MCF 10A (cell line): ENCODE data around the gene HPS1. TPM values are rescaled to one million over a fixed set of nuclear protein-coding genes. Genes with fewer than 3 reads are reported as not detected.

ENCODE experiments used
- BruUV-seq: library from RNA; stranded (reverse); fragments of 400-500 nt; replicated peaks from 2 replicates; lab custom pipeline; 2021; lab: Mats Ljungman, UMichigan
- CTCF ChIA-PET: fragments of 300-600 bp; sonication (Branson Sonifier 250); formaldehyde crosslinking; extraction: SDS; loops from one replicate; lab custom pipeline; 2021; ENCODE audit warnings: antibody characterized with exemption, inconsistent platforms; lab: Yijun Ruan, JAX
- POLR2A ChIA-PET: fragments of 300-600, 350-650 bp; sonication (Branson Sonifier 250); formaldehyde crosslinking; extraction: SDS; loops from one replicate; lab custom pipeline; 2020; ENCODE audit warnings: antibody characterized with exemption, inconsistent platforms; lab: Yijun Ruan, JAX
- DNase-seq: peaks from one replicate; pipeline ENCODE4 v3.0.0-alpha.2; 2018; ENCODE audit not compliant: unreplicated experiment
- H3K27ac Mint-ChIP-seq: one replicate; pipeline ENCODE4 v1.8.0; 2022; ENCODE audit warnings: mild to moderate bottlenecking, low read depth, mixed read lengths; ENCODE audit not compliant: unreplicated experiment
- H3K27me3 Mint-ChIP-seq: one replicate; pipeline ENCODE4 v1.8.0; 2022; ENCODE audit warnings: mixed read lengths; ENCODE audit not compliant: insufficient read depth, unreplicated experiment
- H3K36me3 Mint-ChIP-seq: one replicate; pipeline ENCODE4 v1.8.0; 2022; ENCODE audit warnings: mild to moderate bottlenecking, moderate library complexity, mixed read lengths; ENCODE audit not compliant: insufficient read depth, unreplicated experiment
- H3K4me1 Mint-ChIP-seq: one replicate; pipeline ENCODE4 v1.8.0; 2022; ENCODE audit warnings: mixed read lengths; ENCODE audit not compliant: insufficient read depth, unreplicated experiment
- H3K4me3 Mint-ChIP-seq: one replicate; pipeline ENCODE4 v1.8.0; 2022; ENCODE audit warnings: mild to moderate bottlenecking, moderate library complexity, mixed read lengths; ENCODE audit not compliant: unreplicated experiment
- H3K9me3 Mint-ChIP-seq: one replicate; pipeline ENCODE4 v1.8.0; 2022; ENCODE audit warnings: mixed read lengths; ENCODE audit not compliant: unreplicated experiment
- intact Hi-C: fragments of 100-400 bp; cut with micrococcal nuclease; formaldehyde crosslinking; loops from 2 replicates; pipeline ENCODE4 v1.14.1; 2022
- total RNA-seq: library from RNA; stranded (reverse); gene quantifications from 2 replicates; pipeline ENCODE4 v1.2.3, GENCODE V29; 2022
- TF ChIP-seq, protein P1 (sequence below): fragments of 200-600 bp; IDR thresholded peaks from one replicate; pipeline ENCODE4 v1.8.0; 2022; ENCODE audit warnings: antibody characterized with exemption, mild to moderate bottlenecking; ENCODE audit not compliant: unreplicated experiment

Gene HPS1
- total RNA-seq, 1 experiment from 2014 or later: 41.8 TPM

DNA sequence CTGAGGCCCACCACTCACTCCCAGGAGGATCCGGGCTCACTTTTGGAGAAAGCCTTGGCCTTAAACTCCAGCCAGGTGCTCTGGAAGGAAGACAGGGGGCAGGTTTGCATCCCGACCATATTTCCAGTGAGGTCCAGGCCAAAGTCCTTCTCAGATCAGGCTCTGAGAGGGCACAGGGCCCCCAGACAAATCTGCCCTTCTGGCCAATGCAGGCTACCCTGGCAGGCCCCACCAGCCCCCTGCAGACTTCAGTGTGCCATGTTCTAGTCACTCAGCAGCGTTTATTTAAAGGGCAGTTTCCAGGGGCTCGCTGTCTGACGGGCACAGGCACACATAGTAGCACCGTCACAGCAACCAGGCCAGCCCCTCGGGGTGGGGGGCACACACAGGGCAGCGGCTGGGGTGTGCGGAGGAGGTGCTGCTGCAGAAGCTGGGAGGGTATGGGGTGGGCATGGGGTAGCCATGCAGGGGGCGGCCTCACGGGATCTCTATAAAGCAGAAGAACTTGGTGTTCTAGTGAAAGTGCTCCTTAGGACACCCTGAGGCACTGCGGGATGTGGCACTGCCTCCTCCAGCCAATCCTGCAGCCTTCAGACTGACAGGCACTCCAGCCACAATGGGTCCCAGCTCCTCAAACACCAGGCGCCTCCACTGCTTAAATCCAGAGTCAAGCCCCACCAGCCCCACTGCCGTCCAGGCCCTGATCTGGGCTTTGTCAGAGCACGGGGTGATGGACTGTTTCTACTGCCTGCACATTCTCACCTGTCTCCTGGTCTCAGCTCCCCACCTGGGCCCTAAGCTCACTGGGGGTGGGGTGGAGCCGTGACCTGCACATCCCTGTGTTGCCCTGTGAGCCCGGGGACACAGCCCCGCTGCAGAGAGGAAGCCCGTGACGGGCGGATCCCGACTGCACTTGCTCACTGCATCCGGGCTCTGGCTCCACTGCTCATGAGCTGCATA lies 22.2 kb downstream of the HPS1 start:
- Mint-ChIP-seq H3K4me3 (no peak overlapping the region), H3K36me3 (peaks cover 6% of the 10 kb centered on the region), H3K4me1 (no peaks in the 10 kb centered on the region), H3K27me3 (no peaks in the 10 kb centered on the region), H3K27ac (no peak overlapping the region), H3K9me3 (no peaks in the 10 kb centered on the region)
- no TSS peak for BruUV-seq
- POLR2A ChIA-PET: no interaction called here
- TF ChIP-seq, protein P1, sequence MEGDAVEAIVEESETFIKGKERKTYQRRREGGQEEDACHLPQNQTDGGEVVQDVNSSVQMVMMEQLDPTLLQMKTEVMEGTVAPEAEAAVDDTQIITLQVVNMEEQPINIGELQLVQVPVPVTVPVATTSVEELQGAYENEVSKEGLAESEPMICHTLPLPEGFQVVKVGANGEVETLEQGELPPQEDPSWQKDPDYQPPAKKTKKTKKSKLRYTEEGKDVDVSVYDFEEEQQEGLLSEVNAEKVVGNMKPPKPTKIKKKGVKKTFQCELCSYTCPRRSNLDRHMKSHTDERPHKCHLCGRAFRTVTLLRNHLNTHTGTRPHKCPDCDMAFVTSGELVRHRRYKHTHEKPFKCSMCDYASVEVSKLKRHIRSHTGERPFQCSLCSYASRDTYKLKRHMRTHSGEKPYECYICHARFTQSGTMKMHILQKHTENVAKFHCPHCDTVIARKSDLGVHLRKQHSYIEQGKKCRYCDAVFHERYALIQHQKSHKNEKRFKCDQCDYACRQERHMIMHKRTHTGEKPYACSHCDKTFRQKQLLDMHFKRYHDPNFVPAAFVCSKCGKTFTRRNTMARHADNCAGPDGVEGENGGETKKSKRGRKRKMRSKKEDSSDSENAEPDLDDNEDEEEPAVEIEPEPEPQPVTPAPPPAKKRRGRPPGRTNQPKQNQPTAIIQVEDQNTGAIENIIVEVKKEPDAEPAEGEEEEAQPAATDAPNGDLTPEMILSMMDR: no peak
- no peak for DNase-seq
- CTCF ChIA-PET: interaction anchor here (0.6 to 2.6 kb wide), 12 partner anchors 11 to 1198 kb away, joined by 3 to 29 read pairs (median 3); no protein-coding TSS in a partner anchor
- intact Hi-C loops: no loop called here

DNA sequence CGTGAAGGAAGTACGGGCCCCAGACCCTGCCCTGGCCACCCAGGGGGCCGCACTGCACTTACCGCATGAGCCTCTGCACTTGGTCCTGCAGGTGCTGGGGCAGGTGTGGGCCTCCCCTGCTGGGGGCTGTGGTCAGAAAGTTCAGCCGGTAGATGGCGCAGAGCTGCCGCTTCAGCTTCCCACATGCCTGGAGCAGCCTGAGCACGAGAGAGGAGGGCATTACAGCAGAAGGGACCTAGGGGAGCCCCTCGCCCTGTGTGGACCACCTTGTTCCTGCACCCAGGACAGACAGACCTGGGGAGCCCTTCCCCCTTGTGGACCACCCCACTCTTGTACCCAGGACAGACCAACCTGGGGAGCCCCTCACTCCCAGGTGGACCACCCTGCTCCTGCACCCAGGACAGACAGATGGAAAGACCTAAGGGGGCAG lies 23.0 kb downstream of the HPS1 start:
- intact Hi-C loops: no loop called here
- POLR2A ChIA-PET: no interaction called here
- TF ChIP-seq, protein P1: no peak
- Mint-ChIP-seq H3K36me3 (peaks cover 12% of the 10 kb centered on the region), H3K9me3 (no peaks in the 10 kb centered on the region), H3K4me3 (no peak overlapping the region), H3K4me1 (no peaks in the 10 kb centered on the region), H3K27me3 (no peaks in the 10 kb centered on the region), H3K27ac (no peak overlapping the region)
- CTCF ChIA-PET: interaction anchor here (0.6 to 1.0 kb wide), 4 partner anchors 22 to 857 kb away, joined by 3 to 4 read pairs (median 4); no protein-coding TSS in a partner anchor
- no peak for DNase-seq
- no TSS peak for BruUV-seq

DNA sequence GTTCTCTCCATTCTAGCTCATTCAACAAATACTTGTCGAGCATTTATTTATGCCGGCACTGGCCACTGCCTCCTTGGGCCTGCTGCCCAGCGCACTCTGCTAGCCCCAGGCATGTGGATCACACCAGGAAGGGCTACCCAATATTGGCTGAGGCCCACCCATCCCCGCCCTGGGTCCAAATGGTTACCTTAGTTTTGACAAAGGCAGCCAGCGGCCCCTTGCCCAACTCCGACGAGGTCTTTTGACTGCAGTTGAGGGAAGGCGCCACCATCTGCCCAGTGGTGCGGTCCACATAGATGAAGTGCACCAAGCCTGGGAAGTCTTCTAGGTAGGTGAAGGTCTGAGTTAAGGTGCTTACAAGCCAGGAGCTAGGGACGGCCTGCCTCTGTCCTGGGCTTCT lies 24.6 kb downstream of the HPS1 start:
- no peaks in the 10 kb centered on the region for H3K4me1 Mint-ChIP-seq
- peaks cover 6% of the 10 kb centered on the region for H3K36me3 Mint-ChIP-seq
- no TSS peak for BruUV-seq
- no peak overlapping the region for H3K4me3 Mint-ChIP-seq
- H3K27ac Mint-ChIP-seq: no peak overlapping the region
- no peak for DNase-seq
- POLR2A ChIA-PET: no interaction called here
- CTCF ChIA-PET: no interaction called here
- TF ChIP-seq, protein P1: no peak
- H3K27me3 Mint-ChIP-seq: no peaks in the 10 kb centered on the region
- H3K9me3 Mint-ChIP-seq: no peaks in the 10 kb centered on the region
- intact Hi-C loops: no loop called here

GRCh38 chr10:98420786-98421185 lies 25.9 kb downstream of the HPS1 start:
- ChIA-PET CTCF (no interaction called here), POLR2A (interaction anchor here (1.0 kb wide), 1 partner anchor 83 kb away, joined by 3 read pairs; no protein-coding TSS in a partner anchor)
- DNase-seq: no peak
- Mint-ChIP-seq H3K36me3 (peaks cover 6% of the 10 kb centered on the region), H3K27ac (no peak overlapping the region), H3K9me3 (no peaks in the 10 kb centered on the region), H3K4me3 (no peak overlapping the region), H3K4me1 (no peaks in the 10 kb centered on the region), H3K27me3 (no peaks in the 10 kb centered on the region)
- intact Hi-C loops: no loop called here
- no TSS peak for BruUV-seq
- TF ChIP-seq, protein P1: no peak
